Ovary (tissue), 3 donors: Measurements from ENCODE around the gene GPR65.

Experiments used
- EP300 ChIP-seq: sonication (generic); formaldehyde crosslinking; IDR thresholded peaks from one replicate; pipeline ENCODE4 v1.6.1; 2017; ENCODE audit warnings: antibody characterized with exemption
- POLR2A ChIP-seq: fragments of 450-650 bp; IDR thresholded peaks from one replicate; pipeline ENCODE4 v1.6.1; 2017; ENCODE audit warnings: antibody characterized with exemption, mild to moderate bottlenecking, moderate library complexity
- TF ChIP-seq, protein P1 (sequence below), 3 donors: fragments of 450-650 bp in 2 of 3; fragments of 200-600 bp in 1 of 3; IDR thresholded peaks; one replicate each; pipeline versions ENCODE4 v1.5.1 to v1.8.0; 2016 to 2022; ENCODE audit warnings: antibody characterized with exemption in 3 of 3, mild to moderate bottlenecking in 1 of 3
- donor health status: DM: no; HTN: no; CAD: no.

DNA sequence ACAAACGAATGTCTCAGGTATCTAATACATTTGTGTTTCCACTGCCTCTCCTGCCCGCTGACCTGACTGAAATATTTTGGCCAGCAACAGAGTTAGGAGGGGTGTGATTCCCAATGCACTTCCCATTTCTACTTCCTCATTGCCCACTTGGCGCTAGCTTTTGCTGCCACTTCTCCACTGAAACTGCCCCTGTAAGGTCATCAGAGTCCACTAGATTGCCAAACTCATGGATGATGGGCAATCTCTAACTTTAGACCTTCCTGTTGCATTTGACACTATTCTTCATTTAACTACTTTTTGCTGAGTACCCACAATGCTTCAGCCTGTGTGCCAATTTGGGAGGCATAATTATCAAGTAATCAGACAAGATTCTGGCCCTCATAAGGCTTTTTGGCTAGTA, 40.8 kb downstream of the GPR65 start:
- TF ChIP-seq POLR2A (no peak), EP300 (no peak)
- TF ChIP-seq, protein P1, sequence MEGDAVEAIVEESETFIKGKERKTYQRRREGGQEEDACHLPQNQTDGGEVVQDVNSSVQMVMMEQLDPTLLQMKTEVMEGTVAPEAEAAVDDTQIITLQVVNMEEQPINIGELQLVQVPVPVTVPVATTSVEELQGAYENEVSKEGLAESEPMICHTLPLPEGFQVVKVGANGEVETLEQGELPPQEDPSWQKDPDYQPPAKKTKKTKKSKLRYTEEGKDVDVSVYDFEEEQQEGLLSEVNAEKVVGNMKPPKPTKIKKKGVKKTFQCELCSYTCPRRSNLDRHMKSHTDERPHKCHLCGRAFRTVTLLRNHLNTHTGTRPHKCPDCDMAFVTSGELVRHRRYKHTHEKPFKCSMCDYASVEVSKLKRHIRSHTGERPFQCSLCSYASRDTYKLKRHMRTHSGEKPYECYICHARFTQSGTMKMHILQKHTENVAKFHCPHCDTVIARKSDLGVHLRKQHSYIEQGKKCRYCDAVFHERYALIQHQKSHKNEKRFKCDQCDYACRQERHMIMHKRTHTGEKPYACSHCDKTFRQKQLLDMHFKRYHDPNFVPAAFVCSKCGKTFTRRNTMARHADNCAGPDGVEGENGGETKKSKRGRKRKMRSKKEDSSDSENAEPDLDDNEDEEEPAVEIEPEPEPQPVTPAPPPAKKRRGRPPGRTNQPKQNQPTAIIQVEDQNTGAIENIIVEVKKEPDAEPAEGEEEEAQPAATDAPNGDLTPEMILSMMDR (IDR thresholded peaks at IDR 0.05): no peak
